GM12891 (cell line): ENCODE measurements around the gene SSH2.

Experiments
- PAX5 ChIP-seq: IDR thresholded peaks from 2 replicates; pipeline ENCODE4 v1.6.1; 2011; ENCODE audit warnings: low read length, moderate library complexity, mild to moderate bottlenecking; ENCODE audit not compliant: insufficient read depth, severe bottlenecking
- POLR2A ChIP-seq: IDR thresholded peaks from 2 replicates; pipeline ENCODE4 v1.6.1; 2011; ENCODE audit warnings: low read depth, low read length, control low read depth
- POLR2AphosphoS5 ChIP-seq: IDR thresholded peaks from 2 replicates; pipeline ENCODE4 v1.6.1; 2011; ENCODE audit warnings: low read depth, low read length, control low read depth
- SPI1 ChIP-seq: IDR thresholded peaks from 2 replicates; pipeline ENCODE4 v1.6.1; 2011; ENCODE audit warnings: low read depth, low read length, control low read depth

- TF ChIP-seq POLR2AphosphoS5: no peak
- TF ChIP-seq SPI1: no peak
- TF ChIP-seq POLR2A: no peak
- no peak for TF ChIP-seq PAX5
Measured at GRCh38 chr17:29959658-29960337, 29.8 kb upstream of the SSH2 start.
